Fibroblast of peridontal ligament (primary cell): ENCODE measurements around the gene RNASEH2C.
"Not testable (repeated sequence)": the region's sequence is repeated elsewhere in the genome, so short reads cannot be mapped to it uniquely, and the experiment has no call there.

Experiments used
- DNase-seq: peaks from one replicate; pipeline ENCODE4 v3.0.0-alpha.2; 2010; ENCODE audit errors: extremely low read depth

RNASEH2C gene

GRCh38 chr11:65717906-65718305 lies 2.7 kb downstream of the RNASEH2C start:
- no peak for DNase-seq

DNA sequence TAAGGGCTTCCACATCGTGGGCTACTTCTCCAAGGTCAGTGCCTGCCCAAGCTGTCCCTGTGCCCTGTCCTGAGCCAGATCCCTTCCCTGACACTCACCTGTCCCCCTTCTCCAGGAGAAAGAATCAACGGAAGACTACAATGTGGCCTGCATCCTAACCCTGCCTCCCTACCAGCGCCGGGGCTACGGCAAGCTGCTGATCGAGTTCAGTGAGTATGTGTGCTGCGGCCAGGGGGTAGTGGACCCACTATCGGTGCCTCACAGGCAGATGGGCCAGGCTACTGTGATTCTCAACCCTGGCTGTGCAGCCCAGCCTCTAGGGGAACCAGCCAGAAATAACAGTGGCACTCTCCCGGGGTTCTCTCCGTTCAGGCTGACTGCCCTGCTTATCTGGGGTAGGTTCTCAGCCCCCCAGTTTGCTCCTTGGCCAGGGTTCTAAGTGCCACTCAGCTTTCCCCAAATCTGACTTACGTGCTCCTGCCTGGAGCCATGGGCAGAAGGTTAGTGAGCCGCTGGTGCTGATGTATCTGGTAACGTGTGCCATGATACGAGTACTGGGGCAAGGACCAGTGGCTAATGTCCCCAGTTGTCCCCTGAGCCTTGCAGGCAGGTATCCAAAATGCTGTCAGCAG lies 3.7 kb downstream of the RNASEH2C start:
- DNase-seq, result no peak

GRCh38 chr11:65716302-65716701 lies 4.3 kb downstream of the RNASEH2C start:
- no peak for DNase-seq

- DNase-seq, result no peak
Observed at GRCh38 chr11:65714433-65714832, 6.2 kb downstream of the RNASEH2C start.

- DNase-seq, result no peak
Observed at GRCh38 chr11:65713212-65713969, 7.2 kb downstream of the RNASEH2C start.

DNA sequence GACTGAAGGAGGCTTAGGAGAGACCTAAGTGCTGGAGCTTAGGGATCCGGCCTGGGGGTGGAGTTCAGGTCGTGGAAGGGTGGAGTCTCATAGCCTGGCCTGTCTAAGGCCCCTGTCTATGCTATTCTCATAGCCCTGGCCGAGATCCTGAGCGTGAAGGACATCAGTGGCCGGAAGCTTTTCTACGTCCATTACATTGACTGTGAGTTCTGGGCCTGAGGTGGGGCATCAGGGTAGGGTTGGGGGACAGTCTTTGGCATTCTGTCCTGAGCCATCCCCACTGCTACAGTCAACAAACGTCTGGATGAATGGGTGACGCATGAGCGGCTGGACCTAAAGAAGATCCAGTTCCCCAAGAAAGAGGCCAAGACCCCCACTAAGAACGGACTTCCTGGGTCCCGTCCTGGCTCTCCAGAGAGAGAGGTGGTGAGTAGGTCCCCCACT lies 7.9 kb downstream of the RNASEH2C start:
- DNase-seq, result no peak

DNA sequence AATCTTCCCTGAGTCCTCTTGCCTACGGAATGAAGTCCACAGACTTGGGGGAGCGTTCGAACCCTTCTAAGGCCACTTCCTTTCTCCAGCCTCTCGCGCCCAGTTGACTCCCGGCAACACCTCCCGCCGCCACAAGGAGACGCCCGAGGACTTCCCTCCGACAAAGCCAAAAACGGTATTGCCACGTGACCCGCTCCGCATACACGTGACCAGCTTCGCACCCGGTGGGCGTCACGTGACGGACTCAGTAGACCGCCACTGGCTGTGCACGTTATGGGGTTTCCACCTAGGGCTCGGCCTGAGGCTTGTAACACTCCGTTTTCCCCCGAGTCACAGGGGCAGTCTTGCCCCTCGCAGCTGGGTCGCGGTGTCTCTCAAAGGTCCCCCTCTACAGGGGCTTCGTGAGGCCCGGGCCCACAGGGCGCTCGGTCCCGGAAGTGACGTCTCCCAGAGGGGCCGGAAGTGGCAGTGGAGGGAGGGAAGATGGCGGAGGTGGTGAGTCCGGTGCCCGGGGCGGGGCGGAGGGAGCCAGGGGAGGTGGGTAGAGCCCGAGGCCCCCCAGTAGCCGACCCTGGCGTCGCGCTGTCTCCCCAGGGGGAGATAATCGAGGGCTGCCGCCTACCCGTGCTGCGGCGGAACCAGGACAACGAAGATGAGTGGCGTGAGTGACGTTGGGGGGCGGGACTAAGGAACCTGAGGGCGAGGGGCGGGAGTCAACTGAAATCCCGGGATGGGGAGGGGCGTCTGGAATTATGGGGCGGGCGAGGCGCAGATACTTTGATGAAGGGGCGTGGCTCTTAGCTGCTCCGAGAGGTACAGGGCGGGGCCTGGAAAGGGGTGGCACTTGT lies 8.6 kb downstream of the RNASEH2C start, which contains the start of gene KAT5:
Gene KAT5 (plus strand): TSS at position 468 of the 848 bp plus-strand sequence. CDS start 16 bp downstream, at position 484.
- DNase-seq, result peak; percentile 98

DNA sequence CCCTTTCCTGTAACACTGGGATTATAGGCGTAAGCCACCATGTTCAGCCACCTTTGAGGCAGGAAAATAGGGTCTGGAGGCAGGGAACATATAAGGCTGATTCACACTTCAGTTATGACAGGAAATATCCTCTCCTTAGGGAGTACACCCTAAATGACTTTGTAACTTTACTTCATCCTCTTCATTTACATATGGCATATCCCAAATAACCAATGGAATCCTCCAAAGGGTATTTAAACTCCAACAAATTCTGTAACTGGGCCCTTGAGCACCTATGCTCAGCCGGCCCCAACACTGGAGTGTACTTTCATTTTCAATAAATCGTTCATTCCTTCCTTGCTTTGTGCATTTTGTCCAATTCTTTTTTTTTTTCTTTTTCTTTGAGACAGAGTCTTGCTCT lies 10.2 kb downstream of the RNASEH2C start:
- no peak for DNase-seq

- no peak for DNase-seq
Observed at GRCh38 chr11:65709661-65710060, 10.9 kb downstream of the RNASEH2C start.

- no peak for DNase-seq
Observed at GRCh38 chr11:65708451-65708850, 12.1 kb downstream of the RNASEH2C start.

GRCh38 chr11:65707002-65707401 lies 13.6 kb downstream of the RNASEH2C start:
- not testable (repeated sequence) for DNase-seq

DNA sequence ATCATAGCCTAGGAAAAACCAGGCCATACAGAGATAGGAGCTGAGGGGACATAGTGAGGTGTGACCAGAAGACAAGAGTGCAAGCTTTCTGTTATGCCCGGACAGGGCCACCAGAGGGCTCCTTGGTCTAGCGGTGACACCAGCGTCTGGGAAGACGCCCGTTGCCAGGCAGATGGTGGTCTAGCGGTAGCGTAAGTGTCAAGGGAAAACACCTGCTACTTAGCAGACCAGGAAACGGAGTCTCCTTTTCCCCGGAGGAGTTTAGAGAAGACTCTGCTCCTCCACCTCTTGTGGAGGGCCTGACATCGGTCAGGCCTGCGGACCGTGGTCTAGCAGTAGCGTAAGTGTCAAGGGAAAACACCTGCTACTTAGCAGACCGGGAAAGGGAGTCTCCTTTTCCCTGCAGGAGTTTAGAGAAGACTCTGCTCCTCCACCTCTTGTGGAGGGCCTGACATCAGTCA lies 14.3 kb downstream of the RNASEH2C start:
- peak; percentile 28 for DNase-seq

GRCh38 chr11:65703846-65704245 lies 16.8 kb downstream of the RNASEH2C start:
- DNase-seq, result no peak

GRCh38 chr11:65701686-65702085 lies 18.9 kb downstream of the RNASEH2C start:
- no peak for DNase-seq

- DNase-seq, result no peak
Observed at GRCh38 chr11:65700399-65700798, 20.2 kb downstream of the RNASEH2C start.

- no peak for DNase-seq
Observed at GRCh38 chr11:65699306-65699705, 21.3 kb downstream of the RNASEH2C start.

DNA sequence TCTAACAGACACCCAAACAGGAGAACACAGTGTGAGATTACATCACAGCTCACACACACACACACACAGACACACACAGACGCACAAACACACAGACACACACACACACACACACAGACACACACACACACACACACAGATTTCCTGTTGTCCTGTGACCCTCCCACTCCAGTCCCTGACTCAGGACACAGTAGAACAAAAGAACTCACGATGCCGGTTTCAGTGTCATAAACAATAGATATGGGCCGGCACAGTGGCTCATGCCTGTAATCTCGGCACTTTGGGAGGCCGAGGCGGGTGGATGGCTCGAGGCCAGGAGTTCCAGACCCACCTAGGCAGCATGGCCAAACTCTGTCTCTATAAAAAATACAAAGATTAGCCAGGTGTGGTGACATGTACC lies 22.4 kb downstream of the RNASEH2C start:
- no peak for DNase-seq

DNA sequence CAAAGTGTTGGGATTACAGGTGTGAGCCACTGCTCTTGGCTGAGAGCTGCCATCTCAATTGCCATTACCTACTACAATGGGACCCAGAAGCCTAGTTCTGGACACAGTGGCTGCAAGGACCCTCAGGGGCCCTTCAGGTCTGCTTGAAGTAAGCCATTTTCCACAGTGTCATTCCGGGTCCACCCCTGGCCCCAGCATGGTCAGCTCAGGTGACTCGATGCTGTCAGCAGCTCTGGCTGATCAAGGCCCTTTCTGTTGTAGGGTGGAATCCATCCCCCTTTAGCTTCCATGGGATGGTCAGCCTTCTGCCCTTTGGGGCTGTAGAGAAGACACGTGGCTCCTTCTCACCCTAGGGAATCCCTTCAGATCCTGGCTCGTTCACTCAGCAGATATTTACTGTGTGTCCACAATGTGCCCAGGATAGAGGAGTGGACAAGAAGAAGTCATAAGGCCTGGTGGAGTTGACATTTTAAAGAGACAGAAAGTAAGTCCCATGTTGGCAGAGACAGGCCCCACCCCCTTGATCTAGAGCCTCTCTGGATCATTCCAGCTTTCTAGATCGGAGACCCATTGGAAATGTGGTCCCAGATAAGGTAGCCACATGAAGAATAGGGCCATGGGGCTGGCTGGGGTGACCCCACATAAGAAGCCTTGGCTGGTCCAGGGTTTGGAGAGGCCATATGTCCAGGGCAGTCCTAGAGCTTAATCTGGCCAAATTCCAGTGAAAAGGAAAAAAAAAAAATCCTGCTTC lies 23.6 kb downstream of the RNASEH2C start:
- no peak for DNase-seq

- peak; percentile 8 for DNase-seq
Observed at GRCh38 chr11:65695459-65696241, 24.9 kb downstream of the RNASEH2C start.

GRCh38 chr11:65692367-65692766 lies 28.2 kb downstream of the RNASEH2C start:
- no peak for DNase-seq

DNA sequence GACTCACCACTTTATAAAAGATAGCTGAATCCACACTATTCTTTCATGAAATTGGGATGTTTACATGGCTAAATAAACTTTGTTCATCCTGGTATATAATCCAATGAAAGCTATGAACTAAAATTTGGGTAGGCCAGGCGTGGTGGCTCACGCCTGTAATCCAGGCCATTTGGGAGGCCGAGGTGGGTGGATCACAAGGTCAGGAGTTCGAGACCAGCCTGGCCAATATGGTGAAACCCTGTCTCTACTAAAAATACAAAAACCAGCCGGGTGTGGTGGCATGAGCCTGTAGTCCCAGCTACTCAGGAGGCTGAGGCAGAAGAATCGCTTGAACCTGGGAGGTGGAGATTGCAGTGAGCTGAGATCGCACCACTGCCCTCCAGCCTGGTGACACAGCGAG lies 28.8 kb downstream of the RNASEH2C start:
- not testable (repeated sequence) for DNase-seq
